ENCODE data around the gene NCOA5.

NCOA5 gene

GRCh38 chr20:46089417-46090388, at the start of gene NCOA5:
TSS of gene NCOA5 (minus strand) at chr20:46089962. CDS start at chr20:46079424, 10,538 bp downstream.
- DNase-seq: peak; percentile 95

- DNase-seq: no peak
Observed at GRCh38 chr20:46139266-46139889, 49.6 kb upstream of the NCOA5 start.

GRCh38 chr20:46137816-46138215, 48.1 kb upstream of the NCOA5 start:
- no peak for DNase-seq

- no peak for DNase-seq
Observed at GRCh38 chr20:46135856-46136633, 46.3 kb upstream of the NCOA5 start.

- no peak for DNase-seq
Observed at GRCh38 chr20:46134716-46135115, 45.0 kb upstream of the NCOA5 start.

GRCh38 chr20:46133886-46134654, 44.3 kb upstream of the NCOA5 start:
- DNase-seq: no peak

- DNase-seq: peak; percentile 58
Observed at GRCh38 chr20:46132705-46133120, 43.0 kb upstream of the NCOA5 start.

- no peak for DNase-seq
Observed at GRCh38 chr20:46131396-46131795, 41.6 kb upstream of the NCOA5 start.

GRCh38 chr20:46130534-46130933, 40.8 kb upstream of the NCOA5 start:
- DNase-seq: no peak

GRCh38 chr20:46129955-46130481, 40.3 kb upstream of the NCOA5 start:
- no peak for DNase-seq

GRCh38 chr20:46128310-46129151, 38.8 kb upstream of the NCOA5 start:
- DNase-seq: no peak

- DNase-seq: no peak
Observed at GRCh38 chr20:46127396-46128010, 37.7 kb upstream of the NCOA5 start.

- no peak for DNase-seq
Observed at GRCh38 chr20:46126440-46127056, 36.8 kb upstream of the NCOA5 start.

- DNase-seq: no peak
Observed at GRCh38 chr20:46123482-46124245, 33.9 kb upstream of the NCOA5 start.

- no peak for DNase-seq
Observed at GRCh38 chr20:46122516-46123481, 33.0 kb upstream of the NCOA5 start.

- DNase-seq: no peak
Observed at GRCh38 chr20:46122071-46122470, 32.3 kb upstream of the NCOA5 start.

- DNase-seq: no peak
Observed at GRCh38 chr20:46121184-46121930, 31.6 kb upstream of the NCOA5 start.
